Suprapubic skin (tissue), 4 donors: ENCODE data around the gene SWT1.

Experiments used
- EP300 ChIP-seq: sonication (generic); formaldehyde crosslinking; IDR thresholded peaks from one replicate; pipeline ENCODE4 v1.6.1; 2017; ENCODE audit warnings: antibody characterized with exemption
- POLR2A ChIP-seq, 2 donors: fragments of 450-650 bp; IDR thresholded peaks; one replicate each; pipeline ENCODE4 v1.6.1; 2017; ENCODE audit warnings: antibody characterized with exemption in 2 of 2, mild to moderate bottlenecking in 2 of 2, moderate library complexity in 2 of 2
- POLR2AphosphoS5 ChIP-seq, 3 donors: sonication (generic); formaldehyde crosslinking; IDR thresholded peaks; one replicate each; pipeline ENCODE4 v1.6.1; 2017; ENCODE audit warnings: antibody characterized with exemption in 3 of 3
- TF ChIP-seq, protein P1 (sequence below), 2 donors: fragments of 200-600 bp in 1 of 2; fragments of 450-650 bp in 1 of 2; sonication (generic) in 1 of 2; IDR thresholded peaks; one replicate each; pipeline ENCODE4 v1.5.1; 2016 to 2019; ENCODE audit warnings: antibody characterized with exemption in 2 of 2, mild to moderate bottlenecking in 1 of 2, moderate library complexity in 1 of 2

DNA sequence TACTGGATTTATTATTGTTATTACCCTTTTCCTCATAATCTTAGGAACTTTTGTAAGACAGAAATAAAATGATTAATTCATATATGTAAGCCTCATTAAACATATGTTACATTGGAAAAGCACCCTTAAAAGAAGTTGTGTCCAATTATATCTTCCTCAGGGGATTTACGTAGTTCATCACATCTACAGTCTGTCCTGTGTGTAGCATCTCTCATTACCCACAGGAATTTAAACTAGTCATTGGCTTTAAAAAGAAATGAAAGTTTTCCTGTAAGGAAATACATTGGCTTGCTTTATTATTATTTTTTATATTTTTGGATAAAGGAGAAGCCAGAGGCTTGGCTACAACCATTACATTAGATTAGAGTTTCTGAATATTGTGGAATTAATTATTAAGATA lies 56.1 kb downstream of the SWT1 start:
- TF ChIP-seq EP300 (no peak), POLR2A (IDR thresholded peaks at IDR 0.05) (no peak), POLR2AphosphoS5 (IDR thresholded peaks at IDR 0.05) (no peak)
- TF ChIP-seq, protein P1, sequence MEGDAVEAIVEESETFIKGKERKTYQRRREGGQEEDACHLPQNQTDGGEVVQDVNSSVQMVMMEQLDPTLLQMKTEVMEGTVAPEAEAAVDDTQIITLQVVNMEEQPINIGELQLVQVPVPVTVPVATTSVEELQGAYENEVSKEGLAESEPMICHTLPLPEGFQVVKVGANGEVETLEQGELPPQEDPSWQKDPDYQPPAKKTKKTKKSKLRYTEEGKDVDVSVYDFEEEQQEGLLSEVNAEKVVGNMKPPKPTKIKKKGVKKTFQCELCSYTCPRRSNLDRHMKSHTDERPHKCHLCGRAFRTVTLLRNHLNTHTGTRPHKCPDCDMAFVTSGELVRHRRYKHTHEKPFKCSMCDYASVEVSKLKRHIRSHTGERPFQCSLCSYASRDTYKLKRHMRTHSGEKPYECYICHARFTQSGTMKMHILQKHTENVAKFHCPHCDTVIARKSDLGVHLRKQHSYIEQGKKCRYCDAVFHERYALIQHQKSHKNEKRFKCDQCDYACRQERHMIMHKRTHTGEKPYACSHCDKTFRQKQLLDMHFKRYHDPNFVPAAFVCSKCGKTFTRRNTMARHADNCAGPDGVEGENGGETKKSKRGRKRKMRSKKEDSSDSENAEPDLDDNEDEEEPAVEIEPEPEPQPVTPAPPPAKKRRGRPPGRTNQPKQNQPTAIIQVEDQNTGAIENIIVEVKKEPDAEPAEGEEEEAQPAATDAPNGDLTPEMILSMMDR (IDR thresholded peaks at IDR 0.05): no peak
